NCI-H1092 (cell line): ENCODE measurements around the gene CLTCL1.

Experiments
- DNase-seq: peaks from one replicate; lab custom pipeline; 2025; lab: John Stamatoyannopoulos, UW

CLTCL1 gene

DNA sequence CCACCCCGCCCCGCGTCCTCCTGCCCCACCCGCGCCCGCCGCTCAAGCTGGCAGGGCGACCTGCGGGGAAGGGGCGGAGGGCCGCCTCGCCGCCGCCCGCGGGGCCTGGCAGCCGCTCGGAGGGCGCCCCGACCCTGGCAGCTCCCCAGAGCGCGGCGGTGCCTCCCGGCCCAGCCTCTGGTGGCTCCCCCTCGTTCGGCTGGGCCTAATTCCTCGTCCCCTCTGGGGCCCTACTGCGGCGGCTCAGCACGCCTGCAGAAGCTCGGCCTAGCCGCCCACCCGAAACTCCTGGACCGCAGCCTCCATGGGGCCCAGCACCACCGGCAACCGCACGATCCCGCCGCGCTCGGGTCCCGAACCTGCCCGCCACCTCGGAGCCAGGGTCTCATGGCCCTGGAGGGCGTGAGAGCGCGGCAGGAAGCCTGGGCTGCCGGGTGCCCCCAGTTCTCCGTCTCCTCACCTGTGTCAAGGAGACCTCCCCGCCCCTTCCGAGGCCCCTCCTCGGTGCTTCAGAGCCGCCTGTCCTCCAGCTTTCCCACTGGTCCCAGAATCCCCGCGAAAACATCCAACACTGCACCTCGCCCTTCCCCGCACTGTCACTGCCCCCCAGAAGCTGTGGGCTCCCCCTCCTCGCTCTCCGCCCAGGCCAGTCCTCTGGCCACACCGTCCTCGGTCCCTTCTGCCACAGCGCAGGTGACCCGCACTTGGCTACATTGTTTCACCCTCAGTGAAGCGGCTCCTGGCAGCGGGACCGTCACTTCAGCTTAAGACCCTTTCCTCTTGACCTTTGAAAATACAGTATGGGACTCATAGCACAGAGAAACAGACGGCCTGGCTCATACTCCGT, 140.8 kb downstream of the CLTCL1 start:
- no peak for DNase-seq

DNA sequence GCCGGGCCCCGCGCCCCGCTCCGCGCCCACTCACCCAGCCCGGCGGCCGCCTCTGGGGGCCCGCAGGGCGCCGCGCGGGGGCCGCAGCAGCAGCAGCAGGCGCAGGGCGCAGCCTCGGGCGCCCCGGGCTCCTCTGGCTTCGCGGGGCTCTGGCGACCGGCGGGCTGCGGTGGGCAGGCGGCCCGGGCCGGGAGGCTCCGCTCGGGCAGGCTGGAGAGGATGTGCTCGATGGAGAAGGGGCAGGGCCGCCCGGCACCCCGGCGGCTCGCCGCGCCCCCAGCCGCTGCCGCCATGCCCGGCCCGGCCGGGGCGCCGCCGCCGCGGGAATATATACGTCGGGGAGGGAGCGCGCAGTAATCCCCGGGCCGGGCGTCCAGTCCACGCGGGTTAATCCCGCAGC, 141.5 kb downstream of the CLTCL1 start, which contains the start of gene GSC2:
TSS of gene GSC2 (minus strand) at position 302 of the 400 bp plus-strand sequence. CDS start at position 293, 9 bp downstream.
- no peak for DNase-seq

- no peak for DNase-seq
Measured at GRCh38 chr22:19149047-19149883, 142.3 kb downstream of the CLTCL1 start.

DNA sequence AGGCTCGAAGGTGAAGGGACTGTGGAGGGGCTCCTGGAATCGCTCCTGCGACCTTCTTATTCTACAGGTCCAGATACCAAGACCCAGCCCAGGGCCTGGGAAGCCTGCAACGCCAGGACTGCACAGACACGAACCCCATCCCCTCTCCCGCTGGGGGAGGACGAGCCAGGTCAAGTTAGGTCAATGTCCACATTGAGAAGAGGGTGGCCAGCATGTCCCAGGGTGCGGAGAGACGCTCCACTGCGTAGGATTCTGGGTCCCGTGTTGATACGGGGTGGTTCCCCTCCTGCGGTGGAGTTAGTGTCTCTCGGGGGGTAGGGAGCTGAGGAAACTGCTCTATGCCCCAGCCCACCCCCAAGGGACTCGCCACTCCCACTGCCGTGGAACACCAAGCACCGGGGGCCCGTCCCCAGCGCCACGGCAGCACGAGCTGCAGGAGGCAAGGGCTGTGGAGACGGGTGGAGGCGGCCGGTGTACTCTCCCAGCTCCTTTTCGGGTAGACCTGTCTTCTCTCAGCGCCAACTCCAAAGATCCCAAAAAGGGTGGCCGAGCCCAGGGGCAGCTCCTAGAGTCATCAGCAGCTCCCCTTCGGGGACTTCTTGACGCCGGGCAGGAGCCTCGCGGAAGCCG, 143.0 kb downstream of the CLTCL1 start:
- no peak for DNase-seq

DNA sequence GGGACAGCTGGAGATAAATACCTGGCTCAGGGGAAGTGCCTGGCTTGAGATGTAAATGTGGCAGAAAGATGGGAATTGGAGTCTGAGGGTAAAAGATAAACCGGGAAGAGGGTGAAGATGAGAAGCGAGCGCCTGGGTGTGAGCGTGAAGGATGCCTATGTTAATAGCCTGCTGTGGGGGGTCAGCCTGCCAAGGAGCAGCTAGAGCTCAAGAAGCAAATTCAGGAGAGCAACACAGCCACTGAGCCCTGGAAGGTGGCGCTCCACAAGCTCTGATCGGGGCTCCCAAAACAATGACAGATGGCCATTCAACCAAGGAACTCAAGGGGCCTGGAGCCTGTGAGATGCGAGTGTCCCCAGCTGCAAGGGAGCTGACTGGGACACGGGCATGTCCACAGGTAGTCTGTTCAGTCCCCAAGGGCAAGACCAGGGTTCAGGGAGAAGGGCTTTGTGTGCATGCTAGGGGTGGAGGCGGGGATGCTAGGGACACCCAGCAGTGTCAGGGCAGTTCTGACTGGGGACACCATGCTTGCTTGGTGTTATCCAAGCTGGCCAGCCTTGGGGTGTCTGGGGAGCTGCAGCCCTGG, 144.2 kb downstream of the CLTCL1 start:
- no peak for DNase-seq

DNA sequence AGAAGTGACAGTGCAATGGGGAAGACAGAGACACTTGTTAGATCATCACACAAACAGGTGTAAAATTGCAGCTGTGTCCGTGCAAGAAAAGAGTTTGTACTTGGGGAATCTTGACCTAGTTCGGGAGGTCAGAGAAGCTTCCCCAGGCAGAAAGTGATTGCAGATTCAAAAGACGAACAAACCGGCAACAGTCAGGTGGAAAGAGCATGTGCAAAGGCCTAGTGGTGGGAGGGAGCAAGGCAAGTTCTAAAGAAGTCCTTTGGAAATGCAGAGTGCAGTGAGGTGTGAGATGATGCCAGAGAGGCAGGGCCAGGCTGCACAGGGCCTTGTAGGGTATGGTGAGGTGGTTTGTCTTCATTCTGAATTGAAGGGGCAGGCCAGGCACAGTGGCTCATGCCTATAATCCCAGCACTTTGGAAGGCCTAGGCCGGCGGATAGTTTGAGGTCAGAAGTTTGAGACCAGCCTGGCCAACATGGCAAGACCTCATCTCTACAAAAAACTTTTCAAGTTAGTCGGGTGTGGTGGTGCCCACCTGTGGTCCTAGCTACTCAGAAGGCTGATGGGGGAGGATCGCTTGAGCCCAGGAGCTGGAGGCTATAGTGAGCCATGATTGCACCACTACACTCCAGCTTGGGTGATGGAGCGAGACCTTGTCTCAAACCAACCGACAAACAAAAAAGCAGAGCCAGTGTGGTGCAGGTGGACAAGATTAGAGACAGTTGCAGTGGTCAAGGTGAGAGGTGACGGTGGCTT, 145.1 kb downstream of the CLTCL1 start:
- no peak for DNase-seq

DNA sequence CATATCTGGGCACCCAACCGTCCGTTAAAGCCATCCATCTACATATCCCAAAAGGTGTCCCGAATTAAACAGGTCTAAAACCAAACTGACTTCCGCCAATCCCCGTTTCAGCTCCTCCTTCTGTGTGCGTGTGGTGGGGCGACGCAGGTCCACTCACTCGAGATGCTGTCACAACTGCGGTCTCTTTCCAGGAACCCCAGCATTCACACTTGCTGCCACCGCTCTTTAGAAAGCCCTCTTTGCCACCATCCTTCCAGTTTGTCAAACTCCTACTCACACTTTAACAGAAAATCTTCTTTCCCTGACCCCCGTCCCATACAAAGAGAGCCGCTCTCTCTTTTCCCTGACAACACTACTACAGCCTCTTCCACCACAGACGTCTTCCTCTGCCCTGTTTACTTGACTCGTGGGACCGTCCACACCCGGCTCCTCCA, 147.5 kb downstream of the CLTCL1 start:
- no peak for DNase-seq

DNA sequence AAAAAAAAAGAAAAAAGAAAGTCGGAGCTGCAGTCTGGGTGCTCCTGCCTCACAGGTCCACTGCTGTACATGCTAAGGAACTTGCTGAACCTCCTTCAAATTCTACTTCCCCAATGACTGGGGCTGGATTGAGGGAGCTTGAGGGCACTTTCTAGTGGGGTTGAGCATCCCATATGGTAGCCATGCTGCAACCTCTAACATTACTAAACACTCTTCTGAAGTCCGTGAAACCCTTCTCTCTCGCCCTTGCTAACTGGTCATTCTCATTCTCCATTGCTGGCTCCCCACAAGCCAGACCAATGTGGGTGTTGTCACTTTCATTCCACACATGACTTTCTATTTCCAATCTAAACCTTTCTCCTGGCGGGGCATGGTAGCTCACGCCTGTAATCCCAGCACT, 148.3 kb downstream of the CLTCL1 start:
- no peak for DNase-seq

DNA sequence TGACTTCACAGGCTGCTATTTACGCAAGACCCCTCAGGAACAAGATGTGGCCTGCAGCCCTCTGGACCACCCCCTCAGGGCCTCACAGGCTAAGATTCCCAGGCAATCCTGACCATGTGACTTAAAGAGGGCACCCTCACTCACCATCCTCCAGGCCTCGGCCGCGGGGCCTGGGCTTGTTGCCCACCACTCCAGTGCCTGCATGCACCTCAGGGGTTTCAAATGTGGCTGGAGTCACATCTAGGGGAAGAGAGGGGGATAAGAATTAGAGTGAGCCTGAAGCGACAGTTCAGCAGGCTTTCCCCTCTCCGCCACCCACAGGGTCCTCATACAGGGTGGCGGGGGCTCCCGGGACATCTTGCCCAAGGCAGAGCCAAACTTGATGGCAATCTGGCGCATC, 149.1 kb downstream of the CLTCL1 start:
- no peak for DNase-seq

- DNase-seq = no peak
Measured at GRCh38 chr22:19139974-19140373, 151.5 kb downstream of the CLTCL1 start.

- no peak for DNase-seq
Measured at GRCh38 chr22:19139001-19139356, 152.5 kb downstream of the CLTCL1 start.

DNA sequence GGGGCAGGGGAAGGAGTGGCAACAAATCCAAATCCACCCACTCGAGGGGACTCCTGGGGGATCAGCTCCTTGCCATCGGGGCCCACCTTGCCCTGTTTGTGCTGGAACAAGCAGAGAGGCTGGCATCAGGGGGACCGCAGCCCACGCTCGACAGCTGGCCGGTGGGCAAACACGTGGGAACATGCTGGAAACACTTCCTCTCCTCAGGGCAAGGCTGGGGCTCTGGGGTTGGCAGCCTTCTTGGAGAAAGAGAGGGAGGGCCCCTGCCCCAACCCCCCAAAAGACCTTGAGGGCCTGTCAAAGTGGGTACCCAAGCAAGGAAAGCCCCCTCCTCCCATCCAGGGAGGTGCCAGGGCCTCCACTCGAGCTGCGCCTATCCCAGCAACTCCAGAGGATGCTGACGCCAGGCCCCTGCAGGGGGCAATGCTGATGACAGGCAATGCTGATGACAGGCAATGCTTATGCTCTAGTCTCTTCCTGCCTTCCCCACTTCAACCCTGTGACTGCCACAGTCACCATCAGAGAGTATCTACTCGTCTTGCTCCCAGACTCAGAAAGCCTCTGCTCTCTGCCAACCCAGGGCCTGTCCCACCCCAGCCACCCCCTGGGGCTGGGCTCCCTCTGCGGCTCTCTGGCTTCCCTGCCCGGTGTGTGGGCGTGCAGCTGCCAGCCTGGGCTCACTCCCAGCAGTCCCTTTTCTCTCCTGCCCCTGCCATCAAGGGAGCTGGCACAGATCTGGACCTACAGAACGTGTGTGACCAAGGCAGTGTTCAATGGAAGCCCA, 153.1 kb downstream of the CLTCL1 start:
- DNase-seq = no peak

DNA sequence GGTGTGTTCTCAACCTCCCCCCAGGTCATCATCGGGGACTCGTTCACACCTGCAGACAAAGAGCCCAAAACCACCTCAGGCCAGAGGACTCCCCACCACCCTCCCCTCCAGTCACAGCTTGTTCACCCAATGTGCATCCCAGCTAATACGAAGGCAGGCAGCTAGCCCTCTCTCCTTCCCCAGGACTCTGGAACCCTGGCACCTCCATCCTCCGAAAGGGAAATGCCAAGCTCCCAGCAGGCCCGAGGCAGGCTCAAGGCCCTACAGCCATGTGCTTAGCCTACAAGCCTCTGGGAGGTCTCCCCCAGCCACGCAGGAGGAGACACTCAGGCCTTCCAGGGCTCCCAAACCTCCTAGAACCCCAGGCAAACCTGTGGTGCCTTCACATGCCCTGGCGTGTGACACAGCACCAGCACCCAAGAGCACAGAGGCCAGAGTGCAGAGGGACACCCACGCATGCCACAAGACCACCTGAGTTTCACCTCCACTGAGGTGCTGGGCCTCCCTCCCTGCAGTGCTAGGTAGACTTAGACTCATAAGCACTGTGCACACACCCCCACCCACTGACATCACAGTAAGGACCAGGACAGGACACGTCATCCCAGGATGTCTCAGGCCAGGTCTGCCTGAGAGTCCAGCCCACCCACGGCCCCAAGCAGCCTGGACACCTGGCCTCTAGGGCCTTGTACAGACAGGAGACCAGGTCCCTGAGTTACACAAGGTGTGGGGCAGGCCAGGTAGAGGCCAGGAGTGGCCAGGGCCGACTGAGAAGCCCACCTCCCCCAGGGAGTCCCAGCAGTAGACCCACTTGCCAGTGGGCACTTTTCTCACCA, 153.9 kb downstream of the CLTCL1 start:
- no peak for DNase-seq

GRCh38 chr22:19136915-19137314, 154.6 kb downstream of the CLTCL1 start:
- no peak for DNase-seq

DNA sequence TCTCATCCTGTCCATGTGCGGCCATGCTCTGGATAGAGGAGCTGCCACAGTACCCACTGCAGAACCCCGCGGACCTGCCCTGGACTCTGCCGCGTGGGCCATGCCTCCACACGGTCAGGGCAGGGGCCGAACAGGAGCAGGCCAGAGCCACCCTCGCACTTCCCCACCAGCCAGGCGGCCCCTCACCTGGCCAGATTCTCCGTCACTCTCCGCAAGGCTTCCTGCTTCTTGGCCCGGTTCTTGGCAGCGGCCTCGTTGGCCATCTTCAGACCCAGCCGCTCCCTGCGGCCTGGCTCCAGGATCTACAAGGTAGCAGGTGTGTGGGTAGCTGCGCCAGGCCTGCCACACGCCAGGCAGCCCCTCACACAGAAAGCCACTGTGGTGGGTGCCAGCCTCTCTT, 156.6 kb downstream of the CLTCL1 start:
- DNase-seq = no peak

DNA sequence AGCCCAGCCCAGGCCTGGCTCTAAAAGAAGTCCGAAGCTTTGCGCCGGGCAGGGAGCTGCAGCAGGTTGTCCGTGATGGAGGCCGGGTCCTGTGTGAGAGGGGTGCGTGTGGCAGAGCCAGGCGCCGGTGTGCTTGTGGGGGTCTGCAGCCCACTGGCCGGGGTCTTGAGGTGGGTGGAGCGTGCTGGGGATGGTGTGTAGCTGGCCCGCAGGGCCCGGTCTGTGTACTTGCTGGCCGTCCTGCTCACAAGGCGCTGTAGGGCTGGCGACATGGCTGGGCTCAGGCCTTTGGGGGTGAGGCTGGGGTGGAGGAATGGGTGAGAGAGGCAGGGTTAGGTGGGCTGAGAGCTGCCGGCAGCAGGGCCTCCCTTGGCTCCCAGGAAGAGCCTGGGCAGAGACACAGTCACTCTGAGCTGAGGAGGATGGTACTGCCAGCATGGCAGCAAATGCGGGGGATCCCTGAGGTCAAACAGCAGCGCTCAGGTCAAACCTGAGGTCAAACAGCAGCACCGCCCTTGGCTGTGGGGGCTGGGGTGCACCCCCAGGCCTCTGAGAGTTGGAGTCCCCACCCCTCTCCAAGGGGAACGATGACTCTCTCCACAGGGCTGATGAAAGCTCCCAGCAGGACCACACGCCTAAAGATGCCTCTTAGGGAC, 157.2 kb downstream of the CLTCL1 start:
- no peak for DNase-seq

GRCh38 chr22:19133561-19133960, 158.0 kb downstream of the CLTCL1 start:
- no peak for DNase-seq

DNA sequence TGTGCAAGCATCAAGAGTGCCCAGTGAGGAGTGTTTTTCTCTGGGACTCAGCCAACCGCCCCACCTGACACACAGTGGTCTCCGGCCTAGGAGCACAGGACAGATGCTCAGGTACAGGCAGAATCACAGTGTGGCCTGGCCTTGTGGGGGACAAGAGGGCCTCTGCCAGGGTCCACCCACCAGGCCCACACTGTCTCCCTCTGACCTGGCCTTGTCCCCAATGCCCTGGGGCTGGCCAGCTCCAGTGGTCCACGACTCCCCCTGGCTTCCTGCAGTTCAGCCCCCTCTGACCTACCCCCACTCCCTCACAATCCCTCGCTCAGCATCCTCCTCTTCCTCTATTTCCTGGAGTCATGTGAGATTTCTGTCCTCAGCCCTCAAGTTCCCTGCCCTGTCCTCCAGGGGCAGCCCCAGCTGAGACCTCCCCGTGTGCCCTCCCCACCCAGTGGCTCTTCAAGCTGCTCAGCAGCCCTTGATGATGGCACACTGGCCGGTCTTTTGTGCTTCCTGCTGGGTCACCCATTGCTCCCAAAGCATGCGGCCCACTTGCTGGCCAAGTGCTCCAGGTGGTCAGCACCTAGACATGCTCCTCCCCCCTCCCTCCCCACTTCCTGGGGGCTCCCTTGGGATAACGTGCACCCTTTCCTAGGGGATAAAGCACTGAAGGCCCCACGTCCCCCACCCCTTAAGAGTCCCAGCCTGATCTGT, 158.7 kb downstream of the CLTCL1 start:
- no peak for DNase-seq

DNA sequence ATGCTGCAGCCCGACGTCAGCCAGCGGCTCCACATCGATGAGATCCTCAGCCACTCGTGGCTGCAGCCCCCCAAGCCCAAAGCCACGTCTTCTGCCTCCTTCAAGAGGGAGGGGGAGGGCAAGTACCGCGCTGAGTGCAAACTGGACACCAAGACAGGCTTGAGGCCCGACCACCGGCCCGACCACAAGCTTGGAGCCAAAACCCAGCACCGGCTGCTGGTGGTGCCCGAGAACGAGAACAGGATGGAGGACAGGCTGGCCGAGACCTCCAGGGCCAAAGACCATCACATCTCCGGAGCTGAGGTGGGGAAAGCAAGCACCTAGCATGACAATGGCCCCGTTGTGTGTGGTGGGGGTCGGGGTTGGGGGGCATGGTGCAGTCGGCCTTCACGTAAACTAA, 159.4 kb downstream of the CLTCL1 start:
- no peak for DNase-seq
